NCI-H2196 treated with DMSO at 0.1 percent for 48 hours (cell line): Measurements from ENCODE around the gene ARID3C.

ENCODE experiments used
- DNase-seq: peaks from one replicate; lab custom pipeline; 2025; ENCODE audit not compliant: unreplicated experiment; lab: John Stamatoyannopoulos, UW

Gene ARID3C

GRCh38 chr9:34629491-34629808, 584 bp upstream of the ARID3C start:
- no peak for DNase-seq

DNA sequence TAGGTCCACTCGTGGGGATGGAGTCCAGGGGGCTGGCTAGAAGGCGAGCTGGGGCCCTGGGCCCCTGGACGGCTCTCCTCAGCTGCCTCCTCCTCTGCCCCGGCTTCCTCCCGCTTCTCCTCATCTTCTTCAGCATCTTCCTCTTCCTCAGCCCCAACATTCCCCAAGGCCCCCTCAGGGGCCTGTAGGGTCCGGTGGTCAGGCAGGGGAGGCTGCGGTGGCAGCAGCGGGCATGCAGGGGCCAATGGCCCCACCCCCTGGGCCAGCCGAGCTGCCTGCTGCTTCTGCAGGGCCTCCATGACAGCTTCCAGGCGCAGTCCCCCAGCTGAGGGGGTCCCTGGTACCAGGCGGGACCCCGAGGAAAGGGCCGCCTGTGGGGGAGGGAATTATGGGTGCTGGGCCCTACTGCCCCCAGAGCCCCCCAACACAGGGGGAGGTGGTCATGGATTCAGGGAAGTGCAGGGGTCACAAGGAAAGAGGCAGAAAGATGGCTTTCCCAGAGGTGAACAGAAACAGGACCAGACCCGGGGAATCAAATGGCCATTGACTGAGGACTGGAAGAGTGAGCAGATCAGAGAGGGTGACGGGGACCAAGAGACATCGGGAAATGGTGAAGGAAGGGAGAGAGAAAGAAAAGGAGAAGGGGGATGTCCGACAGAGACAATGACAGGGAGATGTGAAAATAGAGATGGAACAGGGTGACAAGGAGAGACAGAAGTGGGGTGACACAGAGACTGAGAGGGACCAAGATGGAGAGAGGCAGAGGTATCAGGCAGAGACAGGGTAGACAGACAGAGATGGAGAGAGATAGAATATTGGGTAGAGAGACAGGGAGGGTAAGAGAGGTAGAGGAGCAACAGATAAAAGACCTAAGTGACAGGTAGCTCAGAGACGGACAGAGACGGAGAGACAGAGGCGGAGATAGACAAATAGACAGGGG, 880 bp downstream of the ARID3C start:
- DNase-seq, result no peak

DNA sequence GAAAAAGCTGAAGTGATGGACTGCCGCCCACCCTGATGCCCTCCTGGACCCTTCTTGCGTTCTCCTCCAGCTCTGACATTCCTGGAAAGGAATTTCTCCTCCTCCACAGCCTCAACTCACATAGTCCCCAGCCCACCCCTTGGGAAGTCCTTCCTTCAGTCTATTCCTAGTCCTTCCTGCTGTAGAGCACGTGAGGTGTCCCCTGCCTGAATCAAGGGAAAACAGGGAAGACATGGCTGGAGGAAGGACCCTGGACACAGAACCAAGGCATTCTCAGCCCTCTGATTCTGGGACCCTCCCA, 3.7 kb downstream of the ARID3C start:
- no peak for DNase-seq

DNA sequence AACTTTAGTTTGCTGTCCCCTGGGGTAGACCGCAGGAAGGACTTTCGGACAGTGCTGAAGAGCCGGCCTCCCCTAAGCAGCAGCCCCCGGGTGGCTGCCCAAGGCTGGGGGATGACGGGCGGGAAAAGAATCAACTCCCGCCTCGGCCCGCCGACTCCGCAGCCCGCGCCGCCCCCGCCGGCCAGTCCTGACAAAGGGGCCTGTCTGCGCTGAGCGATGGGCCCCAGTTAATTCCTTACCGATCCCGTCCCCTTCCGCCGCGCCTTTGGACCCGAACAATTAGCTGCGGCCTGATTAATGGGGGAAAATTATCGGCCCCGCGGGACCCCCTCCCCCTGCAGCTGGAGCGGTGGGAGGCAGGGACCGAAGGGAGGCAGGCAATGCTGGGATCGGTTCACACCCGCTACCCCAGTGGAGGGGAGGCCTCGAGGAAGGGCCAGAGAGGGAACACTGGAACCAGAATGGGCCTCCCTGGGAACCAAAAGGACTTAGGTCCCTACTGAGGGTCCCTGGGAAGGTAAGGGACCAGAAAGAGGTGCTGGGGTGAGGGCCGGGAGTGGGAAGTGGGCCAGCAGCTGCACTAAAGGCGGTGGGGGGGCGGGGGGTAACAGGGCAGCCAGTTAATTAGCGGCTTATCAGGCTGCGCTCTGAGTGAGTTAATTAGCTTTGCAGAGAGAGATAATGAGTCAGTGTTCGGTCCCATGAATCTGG, 4.2 kb downstream of the ARID3C start:
- DNase-seq, result no peak

DNA sequence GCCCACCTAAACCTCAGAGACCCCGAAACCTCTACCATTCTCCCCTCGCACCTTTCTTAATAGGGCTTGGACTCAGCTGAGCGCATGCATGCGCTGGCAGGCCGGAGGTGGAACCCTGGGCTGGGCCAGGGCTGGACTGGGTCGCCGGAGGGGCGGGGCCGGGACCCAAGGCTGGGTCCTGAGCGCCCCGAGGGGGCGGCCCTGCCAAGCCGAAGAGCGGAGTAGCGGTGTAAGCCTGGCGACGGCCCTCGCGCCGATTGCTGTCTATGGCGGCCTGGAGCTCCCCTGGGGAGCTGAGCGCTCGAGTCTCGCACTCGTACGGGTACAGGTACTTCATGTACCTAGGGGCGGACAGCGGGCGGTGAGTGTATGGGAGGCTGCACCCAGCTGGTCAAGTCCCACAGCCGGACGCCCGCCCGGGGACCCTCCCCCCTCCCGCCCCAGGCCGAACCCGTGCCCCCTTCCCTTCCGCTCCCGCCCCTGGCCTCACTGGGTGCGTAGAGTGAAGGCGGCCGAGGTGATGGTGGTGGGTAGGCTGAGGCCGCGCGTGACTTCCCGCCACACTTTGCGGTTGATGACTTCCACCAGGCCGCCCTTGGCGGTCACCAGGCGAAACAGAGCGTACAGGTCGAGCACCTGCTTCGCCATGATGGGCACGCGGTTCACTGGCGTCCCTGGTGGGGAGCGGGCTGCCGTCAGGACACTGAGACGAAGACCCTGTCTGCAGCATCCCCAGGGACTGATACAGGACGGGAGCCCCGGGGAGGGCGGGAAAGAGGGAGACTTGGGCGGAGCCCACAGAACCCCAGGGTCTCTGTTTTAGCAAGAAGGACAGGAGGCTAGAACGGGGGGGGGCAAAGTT, 5.3 kb downstream of the ARID3C start:
- no peak for DNase-seq

DNA sequence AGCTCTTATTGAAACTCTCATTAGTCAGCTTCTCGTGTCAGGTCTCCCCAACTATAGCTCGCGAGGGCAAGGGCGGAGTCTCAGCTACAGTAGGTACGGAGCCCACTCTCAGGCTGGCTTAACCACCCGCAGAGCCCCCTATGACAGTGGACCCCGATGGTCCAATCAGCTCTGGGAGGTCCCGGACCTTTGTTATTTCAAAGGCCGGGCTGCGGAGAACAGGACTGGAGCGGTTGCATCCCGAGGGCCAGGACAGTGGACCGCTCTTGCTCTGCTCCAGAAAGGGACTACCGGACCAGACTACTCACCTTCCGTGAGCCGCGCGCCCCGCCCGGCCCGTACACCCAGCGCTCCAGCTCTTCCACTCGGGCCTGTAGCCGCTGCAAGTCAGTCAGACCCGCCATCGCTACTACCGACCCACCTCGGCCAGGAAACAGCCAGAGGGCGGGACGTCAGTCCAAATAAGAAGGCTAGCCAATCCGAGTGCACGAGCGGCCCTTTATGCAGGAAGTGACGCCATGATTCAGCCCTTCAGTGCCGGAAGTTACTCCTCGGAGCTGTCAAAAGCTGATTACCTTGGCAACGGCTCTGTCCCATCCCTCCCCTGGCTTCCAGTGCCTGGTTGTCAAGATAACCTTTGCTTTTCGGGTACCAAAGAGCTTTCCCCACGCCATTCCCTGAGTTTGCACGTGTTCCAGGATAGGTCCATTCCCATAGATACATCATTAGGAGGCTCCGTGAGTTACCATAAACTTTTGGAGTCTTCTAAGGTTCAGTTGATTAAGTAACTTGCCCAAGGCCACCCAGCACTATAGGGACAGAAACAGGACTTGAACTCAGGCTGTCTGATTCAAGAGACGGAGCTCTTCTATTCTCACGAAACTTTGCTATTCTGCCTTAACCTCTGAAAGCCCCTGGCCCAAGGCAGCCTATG, 8.5 kb downstream of the ARID3C start, which contains the start of gene DCTN3:
Gene DCTN3, minus strand, starts transcription at position 435 of the 934 bp plus-strand sequence. Its CDS starts 31 bp downstream, at position 404.
- DNase-seq, result peak; percentile 95

DNA sequence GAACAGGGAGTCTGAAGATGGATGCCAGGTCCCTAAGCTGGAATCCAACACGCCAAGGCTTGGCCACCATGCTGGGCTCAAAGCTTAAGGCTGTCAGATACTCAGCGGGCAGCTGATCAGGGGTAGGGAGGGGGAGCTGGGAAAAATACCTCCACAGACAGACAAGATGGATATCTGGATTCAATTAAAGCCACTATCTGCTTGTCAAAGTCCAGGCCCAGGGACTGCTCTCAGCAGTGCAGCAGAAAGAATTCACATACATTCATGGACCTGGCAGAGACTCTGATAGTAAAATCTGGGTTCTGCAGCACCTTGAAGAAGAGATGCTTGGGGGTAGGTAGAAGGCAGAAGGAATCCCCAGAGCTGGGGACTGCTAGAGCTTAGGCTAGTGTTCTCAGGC, 13.7 kb downstream of the ARID3C start:
- DNase-seq, result no peak

GRCh38 chr9:34612788-34613390, 16.0 kb downstream of the ARID3C start:
- peak; percentile 47 for DNase-seq

- peak; percentile 58 for DNase-seq
Observed at GRCh38 chr9:34611811-34612787, 16.8 kb downstream of the ARID3C start, which contains the start of gene RPP25L. TSS of gene RPP25L (minus strand) at chr9:34612097. CDS start at chr9:34611296, 801 bp downstream.

DNA sequence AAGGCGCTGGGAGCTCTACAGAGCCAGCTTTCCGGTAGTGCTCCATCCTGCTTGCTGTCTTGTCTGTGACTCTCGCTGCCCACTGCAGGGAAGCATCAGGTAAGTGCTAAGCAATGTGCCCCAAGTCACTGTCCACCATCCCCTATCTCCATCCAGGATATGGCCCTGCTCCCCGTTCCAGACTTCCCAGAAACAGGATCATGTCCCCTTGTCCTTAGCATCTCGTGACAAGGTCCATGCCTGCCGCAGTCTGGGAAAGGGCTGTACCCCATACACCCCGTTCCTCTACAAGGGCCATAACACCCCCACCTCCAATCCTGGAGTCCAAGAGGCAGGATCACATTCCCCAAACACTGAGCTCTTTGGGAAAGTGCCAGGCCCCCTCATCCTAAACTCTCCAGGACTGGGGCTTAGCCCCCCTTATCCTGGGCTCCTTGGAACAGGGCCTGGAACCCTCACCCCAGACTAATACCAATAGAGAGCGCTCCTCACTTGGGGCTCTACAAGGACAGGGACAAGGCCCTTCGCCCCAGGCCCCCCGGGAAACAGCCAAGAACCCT, 17.5 kb downstream of the ARID3C start:
- DNase-seq, result no peak

- no peak for DNase-seq
Observed at GRCh38 chr9:34610434-34611206, 18.2 kb downstream of the ARID3C start.

DNA sequence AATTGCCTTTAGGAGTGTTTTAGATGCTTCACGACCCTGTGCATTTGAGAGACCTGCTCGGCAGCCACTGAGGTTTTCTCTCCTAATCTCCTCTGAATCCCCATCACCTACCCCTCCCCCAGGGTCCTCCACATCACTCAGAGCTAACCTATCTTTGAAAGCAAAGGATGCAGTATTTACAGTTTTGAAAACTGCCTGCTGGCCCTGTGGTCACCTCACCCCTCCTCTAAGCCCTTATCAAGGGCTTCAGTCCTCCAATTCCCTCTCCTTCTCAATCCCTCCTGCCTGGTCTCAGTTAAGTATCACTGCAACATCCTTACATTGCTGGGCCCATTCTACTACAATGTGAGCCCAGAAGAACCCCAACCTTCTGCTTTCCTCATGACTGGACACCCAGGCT, 21.5 kb downstream of the ARID3C start:
- DNase-seq, result no peak

- DNase-seq, result no peak
Observed at GRCh38 chr9:34606905-34607304, 22.0 kb downstream of the ARID3C start.

DNA sequence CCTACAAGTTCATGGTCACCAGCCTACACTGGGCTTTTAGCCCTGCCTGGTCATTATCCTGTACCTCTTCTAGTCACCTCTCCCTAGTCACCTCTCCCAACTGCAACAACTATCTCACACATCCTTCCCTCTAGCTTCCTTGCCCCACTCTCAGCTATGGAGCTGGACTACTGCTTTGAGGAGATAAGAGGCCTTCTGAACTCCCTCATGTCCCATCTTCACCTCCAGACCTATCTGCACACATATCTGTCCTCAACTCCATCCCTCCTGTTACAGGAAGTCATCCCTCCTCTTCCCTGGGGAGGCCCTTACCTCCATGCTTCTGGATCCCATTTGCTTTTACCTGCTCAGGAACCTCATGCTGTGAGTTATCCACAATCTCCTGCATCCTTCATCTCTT, 22.7 kb downstream of the ARID3C start:
- DNase-seq, result no peak

DNA sequence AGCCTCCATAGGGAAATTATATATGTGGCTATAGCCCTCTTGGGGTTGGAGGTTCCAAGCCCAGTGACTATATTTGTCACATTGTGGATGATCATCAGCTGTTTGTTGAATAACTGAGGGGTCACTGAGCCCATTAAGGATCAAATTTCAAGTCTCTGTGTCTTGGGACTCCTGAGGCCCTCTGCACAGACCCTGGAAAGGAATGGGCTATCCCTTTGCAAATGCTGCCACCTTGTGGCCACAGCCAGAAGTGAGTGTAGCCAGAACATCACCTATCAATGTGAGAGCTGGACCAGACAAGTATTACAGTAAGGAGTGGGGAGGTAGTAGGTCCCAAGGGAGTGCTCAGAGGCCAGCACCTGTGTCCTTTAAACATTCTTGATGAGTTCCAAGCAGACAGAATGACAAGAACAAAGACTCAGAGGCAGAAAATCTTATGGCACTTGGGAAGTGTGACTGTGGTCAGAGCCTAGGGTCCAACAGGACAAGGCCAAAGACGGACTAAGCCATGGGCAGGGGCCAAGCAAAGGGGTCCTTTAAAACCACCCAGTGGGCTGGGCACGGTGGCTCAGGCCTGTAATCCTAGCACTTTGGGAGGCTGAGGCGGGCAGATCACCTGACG, 25.1 kb downstream of the ARID3C start:
- peak; percentile 24 for DNase-seq

DNA sequence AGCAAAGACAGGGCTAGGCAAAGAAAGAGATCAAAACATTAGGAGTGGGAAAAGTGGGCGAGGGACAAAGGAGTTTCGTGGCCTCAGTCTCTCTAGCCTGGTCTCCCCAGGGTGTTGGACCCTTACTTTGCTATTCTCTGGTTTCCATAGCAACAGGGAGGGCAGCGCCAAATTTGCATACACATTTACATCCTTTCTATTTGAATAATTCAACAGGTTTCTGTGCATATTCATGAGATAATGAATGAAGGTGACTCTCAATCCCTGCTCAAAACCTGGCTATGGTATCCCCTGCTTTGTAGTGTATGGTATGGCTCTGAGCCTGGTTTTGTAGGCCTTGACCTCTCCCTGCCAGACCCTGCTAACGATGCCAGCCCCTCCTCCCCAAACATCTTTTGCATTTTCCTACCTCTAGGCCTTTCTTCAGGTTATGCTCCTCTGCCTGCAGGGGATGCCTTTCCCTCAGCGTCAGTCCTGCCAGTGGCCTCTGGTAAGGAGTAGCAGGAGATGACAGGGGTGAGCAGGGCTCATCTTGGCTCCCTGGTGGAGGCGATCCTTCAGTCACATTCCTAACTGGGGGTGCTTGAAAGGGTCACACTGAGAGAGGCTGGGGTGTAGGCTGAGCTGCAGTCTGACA, 26.8 kb downstream of the ARID3C start:
- DNase-seq, result no peak

DNA sequence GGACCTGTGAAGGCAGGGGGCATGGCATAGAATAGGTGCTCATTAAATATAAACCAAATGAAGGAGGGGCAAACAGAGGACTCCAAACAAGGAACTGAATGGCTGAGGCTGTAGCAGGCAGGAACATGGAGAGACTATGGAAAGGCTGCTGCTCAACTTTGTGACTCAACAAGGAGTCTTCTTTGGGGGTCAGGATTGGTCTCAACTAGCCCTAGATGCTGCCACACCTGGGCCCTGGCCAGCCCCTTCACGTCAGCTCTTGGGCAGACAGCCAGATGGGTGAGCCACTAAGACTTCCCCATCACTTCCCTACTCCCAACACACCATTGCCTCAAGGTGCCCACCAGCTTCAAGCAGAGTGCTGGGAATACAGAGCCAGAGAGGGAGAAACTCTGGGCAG, 28.0 kb downstream of the ARID3C start:
- DNase-seq, result no peak
